Esophagus squamous epithelium (tissue), 5 donors: Measurements from ENCODE around the gene STARD8. TPM values are rescaled to one million over a fixed set of nuclear protein-coding genes. Genes with fewer than 3 reads are reported as not detected.

ENCODE experiments used
- DNase-seq: peaks from one replicate; lab custom pipeline; 2025; lab: John Stamatoyannopoulos, UW
- H3K27ac ChIP-seq, 4 donors: fragments of 200-600 bp; sonication (generic); one replicate each; pipeline ENCODE4 v1.5.1; 2016 to 2019; ENCODE audit warnings: mild to moderate bottlenecking in 1 of 4
- H3K27me3 ChIP-seq, 4 donors: fragments of 200-600 bp; sonication (generic); 1 replicate in 3 of 4; 2 replicates in 1 of 4; pipeline versions ENCODE4 v1.5.1 to v1.6.0; 2017 to 2021; ENCODE audit warnings: antibody characterized with exemption in 1 of 4
- H3K36me3 ChIP-seq, 3 donors: fragments of 200-600 bp; sonication (generic); one replicate each; pipeline ENCODE4 v1.5.1; 2016 to 2019
- H3K4me1 ChIP-seq, 3 donors: fragments of 200-600 bp; sonication (generic); one replicate each; pipeline ENCODE4 v1.5.1; 2017 to 2019
- H3K4me3 ChIP-seq, 4 donors: fragments of 200-600 bp; sonication (generic); 1 replicate in 3 of 4; 2 replicates in 1 of 4; pipeline ENCODE4 v1.5.1; 2016 to 2019; ENCODE audit warnings: mild to moderate bottlenecking in 2 of 4, moderate library complexity in 1 of 4
- H3K9me3 ChIP-seq, 3 donors: fragments of 200-600 bp; sonication (generic); one replicate each; pipeline ENCODE4 v1.5.1; 2016 to 2019
- CTCF ChIP-seq, 6 experiments: fragments of 450-650 bp in 4 of 6; fragments of 200-600 bp in 2 of 6; sonication (generic) in 2 of 6; IDR thresholded peaks; one replicate each; pipeline ENCODE4 v1.5.1; 2016 to 2019; ENCODE audit warnings: antibody characterized with exemption in 6 of 6, mild to moderate bottlenecking in 4 of 6, moderate library complexity in 4 of 6
- POLR2A ChIP-seq, 4 donors: fragments of 450-650 bp; IDR thresholded peaks; one replicate each; pipeline ENCODE4 v1.6.1; 2017; ENCODE audit warnings: antibody characterized with exemption in 4 of 4, mild to moderate bottlenecking in 4 of 4, moderate library complexity in 3 of 4
- WGBS, 2 donors: methylation state at CpG; one replicate each; pipeline ENCODE4 v1.1.5; 2018; 5-methylcytosine and 5-hydroxymethylcytosine counted together
- intact Hi-C: fragments of 100-400 bp; cut with DNase I; formaldehyde crosslinking; loops from one replicate; pipeline ENCODE4 v1.15.0; 2022
- total RNA-seq, 4 donors: library from RNA; depleted of rRNA; stranded (reverse); fragments of >200 nt; gene quantifications; one replicate each; pipeline ENCODE4 v1.1.0, GENCODE V29; 2016
- donor health status: DM: yes; HTN: yes; CAD: no.

Gene STARD8
- total RNA-seq, 4 donors from 2014 or later, result 0.95 to 9.9 (median 2.1) TPM

GRCh38 chrX:68699960-68700746, 52.7 kb downstream of the STARD8 start:
- DNase-seq, result no peak
- WGBS, 2 donors, result 51% methylated on average over 4 of the region's 7 CpGs; no CpG with 5 or more reads in 1 of the 2 donors
- H3K36me3 ChIP-seq, result no peaks in the 10 kb centered on the region
- no peak for TF ChIP-seq POLR2A (IDR thresholded peaks at IDR 0.05)
- no peak for TF ChIP-seq CTCF (IDR thresholded peaks at IDR 0.05)
- peaks cover 0 to 3% (median 0%) of the 10 kb centered on the region in 3 donors for H3K4me1 ChIP-seq
- H3K4me3 ChIP-seq, result no peak overlapping the region
- H3K27ac ChIP-seq, result peak overlapping the region in 2 of 4 donors; percentile 3 to 59
- intact Hi-C loops, result no loop called here
- H3K9me3 ChIP-seq, result no peaks in the 10 kb centered on the region
- no peaks in the 10 kb centered on the region for H3K27me3 ChIP-seq

DNA sequence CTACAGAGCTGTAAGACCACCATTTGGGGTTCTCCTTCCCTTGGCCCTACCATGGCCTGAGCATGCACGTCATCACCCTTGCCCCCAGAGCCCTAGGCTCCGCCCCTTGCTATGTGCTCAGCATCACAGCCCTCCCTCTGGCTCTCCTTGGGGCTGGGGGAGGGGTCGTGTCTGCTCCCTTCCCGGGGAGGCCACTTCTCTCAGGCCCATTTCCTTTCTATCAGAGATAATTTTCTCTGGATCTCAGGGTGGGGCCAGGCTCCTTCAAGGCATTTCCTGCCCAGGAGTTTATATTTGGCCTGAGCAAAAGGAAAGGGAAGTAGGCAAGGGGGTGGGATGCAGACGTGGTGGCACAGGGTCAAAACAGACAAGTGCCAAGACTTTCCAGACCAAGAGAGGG, 55.9 kb downstream of the STARD8 start:
- TF ChIP-seq CTCF (IDR thresholded peaks at IDR 0.05), result no peak
- TF ChIP-seq POLR2A (IDR thresholded peaks at IDR 0.05), result no peak
- Histone ChIP-seq H3K4me3 (no peak overlapping the region), H3K27ac (peak overlapping the region in 1 of 4 donors; percentile 5), H3K4me1 (peaks cover 0 to 3% (median 0%) of the 10 kb centered on the region in 3 donors), H3K27me3 (no peaks in the 10 kb centered on the region), H3K36me3 (no peaks in the 10 kb centered on the region), H3K9me3 (no peaks in the 10 kb centered on the region)
- DNase-seq, result no peak
- WGBS, 2 donors, result 37 to 60% methylated on average over 2 to 3 of the region's 5 CpGs
- intact Hi-C loops, result no loop called here

DNA sequence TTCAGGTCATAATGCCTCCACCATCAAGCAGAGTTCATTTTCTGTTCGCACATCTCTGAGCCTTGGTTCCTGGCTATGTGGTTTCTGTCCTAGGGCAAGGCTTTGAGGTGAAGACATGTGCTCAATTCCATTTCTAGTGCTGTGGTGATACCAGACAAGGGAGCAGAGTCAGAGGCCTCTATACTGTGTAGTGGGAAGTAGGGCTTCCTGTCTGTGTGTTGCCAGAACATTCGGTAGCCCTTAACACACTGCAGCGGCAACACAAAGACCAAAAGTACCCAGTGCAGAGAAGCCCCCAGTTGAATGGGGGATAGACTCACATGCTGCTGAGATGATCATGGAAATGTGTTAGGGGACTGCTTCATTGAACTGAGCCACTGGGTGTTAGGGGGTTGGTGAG, 56.4 kb downstream of the STARD8 start:
- no peak for DNase-seq
- no peak overlapping the region for H3K27ac ChIP-seq
- no peak for TF ChIP-seq CTCF (IDR thresholded peaks at IDR 0.05)
- TF ChIP-seq POLR2A (IDR thresholded peaks at IDR 0.05), result no peak
- no peaks in the 10 kb centered on the region for H3K27me3 ChIP-seq
- H3K4me1 ChIP-seq, result peaks cover 0 to 3% (median 0%) of the 10 kb centered on the region in 3 donors
- intact Hi-C loops, result no loop called here
- H3K9me3 ChIP-seq, result no peaks in the 10 kb centered on the region
- WGBS, 2 donors, result no CpG with 5 or more reads among the region's 3 CpGs
- H3K36me3 ChIP-seq, result no peaks in the 10 kb centered on the region
- H3K4me3 ChIP-seq, result no peak overlapping the region

- no peaks in the 10 kb centered on the region for H3K27me3 ChIP-seq
- H3K4me3 ChIP-seq, result no peak overlapping the region
- intact Hi-C loops, result no loop called here
- no peak overlapping the region for H3K27ac ChIP-seq
- H3K9me3 ChIP-seq, result no peaks in the 10 kb centered on the region
- WGBS, 2 donors, result 83% methylated on average over 1 of the region's 5 CpGs; no CpG with 5 or more reads in 1 of the 2 donors
- H3K36me3 ChIP-seq, result no peaks in the 10 kb centered on the region
- TF ChIP-seq CTCF (IDR thresholded peaks at IDR 0.05) (no peak), POLR2A (IDR thresholded peaks at IDR 0.05) (no peak)
- DNase-seq, result no peak
- peaks cover 0 to 3% (median 0%) of the 10 kb centered on the region in 3 donors for H3K4me1 ChIP-seq
These were observed 58.5 kb downstream of the STARD8 start for GRCh38 chrX:68705986-68706385.

DNA sequence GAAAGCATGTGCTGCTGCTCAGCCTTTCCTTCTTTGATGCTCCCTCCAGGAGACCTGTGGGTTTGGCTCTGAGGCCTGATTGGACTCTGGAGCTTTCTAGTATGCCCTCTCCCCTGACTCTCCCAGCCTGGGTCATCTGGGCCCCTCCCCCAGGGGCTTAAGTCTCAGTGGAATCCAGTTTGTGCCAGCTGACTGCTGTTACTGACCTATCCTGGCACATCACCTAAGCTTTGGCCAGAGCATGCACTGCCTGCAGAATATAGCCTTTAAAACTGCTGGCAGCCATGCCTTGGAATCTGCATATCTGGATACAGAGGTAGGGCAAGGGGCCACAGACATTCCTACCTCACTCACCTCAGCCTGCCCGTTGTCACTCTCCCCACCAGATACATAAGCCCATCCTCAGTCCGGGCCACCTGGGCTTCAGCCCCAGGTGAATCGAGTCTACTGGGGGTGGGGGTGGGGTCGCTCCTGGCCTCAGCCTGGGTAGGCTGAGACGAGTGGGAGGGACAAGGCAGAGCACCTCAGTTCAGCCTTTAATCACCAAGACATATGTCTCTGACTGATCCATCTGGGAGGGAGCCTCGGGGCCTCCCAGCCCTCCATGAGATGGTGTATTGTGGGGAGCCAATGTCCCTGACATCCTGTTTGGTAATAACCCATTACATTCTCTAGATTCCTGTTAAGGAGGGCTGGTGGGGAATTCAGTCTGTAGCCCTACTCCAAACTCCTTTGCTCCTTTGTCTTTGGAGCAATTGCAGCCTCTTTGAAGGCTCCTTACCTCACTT, 61.2 kb downstream of the STARD8 start:
- no peak overlapping the region for H3K27ac ChIP-seq
- no peaks in the 10 kb centered on the region for H3K9me3 ChIP-seq
- TF ChIP-seq POLR2A (IDR thresholded peaks at IDR 0.05), result no peak
- TF ChIP-seq CTCF (IDR thresholded peaks at IDR 0.05), result no peak
- intact Hi-C loops, result no loop called here
- no peaks in the 10 kb centered on the region for H3K27me3 ChIP-seq
- WGBS, 2 donors, result 47% methylated on average over 4 of the region's 6 CpGs; no CpG with 5 or more reads in 1 of the 2 donors
- no peak overlapping the region for H3K4me3 ChIP-seq
- DNase-seq, result no peak
- H3K4me1 ChIP-seq, result no peaks in the 10 kb centered on the region
- H3K36me3 ChIP-seq, result no peaks in the 10 kb centered on the region
